Astrocyte (in vitro differentiated cells and primary cell): Measurements from ENCODE around the gene RPL6. TPM values are rescaled to one million over a fixed set of nuclear protein-coding genes. Genes with fewer than 3 reads are reported as not detected.

Experiments
- DNase-seq: peaks from one replicate; pipeline ENCODE4 v3.0.0-alpha.2; 2010; ENCODE audit warnings: low read depth
- FAIRE-seq: peaks from 2 replicates; lab custom pipeline; 2011; peaks lifted over from hg19 to GRCh38; lab: Jason Lieb, UNC
- H2AFZ ChIP-seq: 2 replicates; pipeline ENCODE4 v1.6.0; 2012; ENCODE audit warnings: low read depth, low read length, inconsistent platforms
- H3K27ac ChIP-seq: 2 replicates; pipeline ENCODE4 v1.5.1; 2011; ENCODE audit warnings: low read depth, low read length, inconsistent platforms
- H3K27me3 ChIP-seq: 2 replicates; pipeline ENCODE4 v1.6.0; 2011; ENCODE audit warnings: low read length, inconsistent platforms; ENCODE audit not compliant: insufficient read depth
- H3K36me3 ChIP-seq: 2 replicates; pipeline ENCODE4 v1.5.1; 2011; ENCODE audit warnings: low read length, inconsistent platforms; ENCODE audit not compliant: insufficient read depth
- H3K4me1 ChIP-seq: 2 replicates; pipeline ENCODE4 v1.5.1; 2011; ENCODE audit warnings: low read length, inconsistent platforms; ENCODE audit not compliant: insufficient read depth
- H3K4me2 ChIP-seq: 2 replicates; pipeline ENCODE4 v1.6.0; 2012; ENCODE audit warnings: low read length, inconsistent platforms
- H3K4me3 ChIP-seq: 2 replicates; pipeline ENCODE4 v1.5.1; 2011; ENCODE audit warnings: low read depth, mild to moderate bottlenecking, low read length, inconsistent platforms; ENCODE audit not compliant: insufficient read depth
- H3K79me2 ChIP-seq: 2 replicates; pipeline ENCODE4 v1.6.0; 2012; ENCODE audit warnings: mild to moderate bottlenecking, low read length, inconsistent platforms; ENCODE audit not compliant: insufficient read depth
- H3K9ac ChIP-seq: 2 replicates; pipeline ENCODE4 v1.6.0; 2012; ENCODE audit warnings: mild to moderate bottlenecking, low read length, inconsistent platforms
- H3K9me3 ChIP-seq: 2 replicates; pipeline ENCODE4 v1.5.1; 2012; ENCODE audit warnings: low read depth, mild to moderate bottlenecking, low read length, inconsistent platforms; ENCODE audit not compliant: insufficient read depth
- H4K20me1 ChIP-seq: 2 replicates; pipeline ENCODE4 v1.6.0; 2012; ENCODE audit warnings: low read length, inconsistent platforms; ENCODE audit not compliant: insufficient read depth
- H3K27ac Mint-ChIP-seq: one replicate; pipeline ENCODE4 v1.8.0; 2021; ENCODE audit warnings: mild to moderate bottlenecking, mixed read lengths; ENCODE audit not compliant: unreplicated experiment
- H3K27me3 Mint-ChIP-seq: one replicate; pipeline ENCODE4 v1.8.0; 2021; ENCODE audit warnings: low read depth, mixed read lengths; ENCODE audit not compliant: unreplicated experiment
- H3K36me3 Mint-ChIP-seq: one replicate; pipeline ENCODE4 v1.8.0; 2021; ENCODE audit warnings: low read depth, mixed read lengths; ENCODE audit not compliant: unreplicated experiment
- H3K4me1 Mint-ChIP-seq: one replicate; pipeline ENCODE4 v1.8.0; 2021; ENCODE audit warnings: low read depth, mixed read lengths; ENCODE audit not compliant: unreplicated experiment
- H3K4me3 Mint-ChIP-seq: one replicate; pipeline ENCODE4 v1.8.0; 2021; ENCODE audit warnings: mild to moderate bottlenecking, moderate library complexity, mixed read lengths; ENCODE audit not compliant: unreplicated experiment
- H3K9me3 Mint-ChIP-seq: one replicate; pipeline ENCODE4 v1.8.0; 2021; ENCODE audit warnings: mild to moderate bottlenecking, mixed read lengths; ENCODE audit not compliant: unreplicated experiment
- EZH2 ChIP-seq: IDR thresholded peaks from 2 replicates; pipeline ENCODE4 v1.6.1; 2012; ENCODE audit warnings: mild to moderate bottlenecking, low read length, inconsistent platforms; ENCODE audit not compliant: insufficient read depth
- total RNA-seq: library from RNA; stranded (reverse); gene quantifications from 2 replicates; pipeline ENCODE4 v1.2.1, GENCODE V29; 2021
- TF ChIP-seq, protein P1 (sequence below): IDR thresholded peaks from 2 replicates; pipeline ENCODE4 v1.5.1; 2011; ENCODE audit warnings: low read depth, mild to moderate bottlenecking, inconsistent platforms, low read length, moderate library complexity; ENCODE audit not compliant: insufficient read depth

Gene RPL6
- total RNA-seq, 1 donor from 2014 or later = 1,136 TPM

DNA sequence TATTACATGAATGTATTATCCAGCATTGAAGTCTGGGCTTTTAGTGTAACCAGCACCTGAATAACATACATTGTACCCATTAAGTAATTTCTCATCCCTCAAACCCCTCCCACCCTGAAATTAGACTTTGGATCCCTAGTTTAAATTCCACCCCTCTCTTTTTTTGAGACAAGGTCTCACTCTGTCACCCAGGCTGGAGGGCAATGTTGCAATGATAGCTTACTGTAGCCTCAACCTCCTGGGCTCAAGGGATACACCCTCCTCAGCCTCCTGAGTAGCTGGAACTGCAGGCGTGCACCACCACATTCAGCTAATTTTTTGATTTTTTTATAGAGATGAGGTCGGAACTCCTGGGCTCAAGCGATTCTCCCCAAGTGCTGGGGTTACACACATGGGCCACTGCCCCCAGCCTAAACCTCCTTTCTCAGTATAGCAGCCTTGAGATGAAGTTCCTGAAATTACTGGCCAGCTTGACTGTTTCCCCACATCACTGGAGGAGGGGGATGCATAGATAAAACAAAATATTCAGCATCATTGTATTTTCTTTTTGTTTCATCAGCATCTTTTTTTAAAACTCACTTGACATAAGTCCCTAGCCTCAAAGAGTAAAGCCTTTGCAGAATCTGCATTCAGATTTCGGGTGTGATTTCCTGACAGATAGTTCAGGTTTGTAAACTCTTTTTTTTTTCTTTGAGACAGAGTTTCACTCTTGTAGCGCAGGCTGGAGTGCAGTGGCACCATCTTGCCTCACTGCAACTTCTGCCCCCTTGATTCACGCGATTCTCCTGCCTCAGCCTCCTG lies 16.4 kb upstream of the RPL6 start:
- H3K27ac Mint-ChIP-seq = no peak overlapping the region
- Histone ChIP-seq H3K4me1 (peaks cover under 1% of the 10 kb centered on the region), H4K20me1 (peaks cover 87% of the 10 kb centered on the region), H3K27me3 (no peaks in the 10 kb centered on the region), H3K36me3 (no peaks in the 10 kb centered on the region), H3K27ac (no peak overlapping the region), H3K4me3 (no peak overlapping the region), H3K79me2 (peaks cover 96% of the 10 kb centered on the region), H2AFZ (no peak overlapping the region), H3K9ac (no peak overlapping the region), H3K9me3 (no peaks in the 10 kb centered on the region), H3K4me2 (no peak overlapping the region)
- TF ChIP-seq, protein P1, sequence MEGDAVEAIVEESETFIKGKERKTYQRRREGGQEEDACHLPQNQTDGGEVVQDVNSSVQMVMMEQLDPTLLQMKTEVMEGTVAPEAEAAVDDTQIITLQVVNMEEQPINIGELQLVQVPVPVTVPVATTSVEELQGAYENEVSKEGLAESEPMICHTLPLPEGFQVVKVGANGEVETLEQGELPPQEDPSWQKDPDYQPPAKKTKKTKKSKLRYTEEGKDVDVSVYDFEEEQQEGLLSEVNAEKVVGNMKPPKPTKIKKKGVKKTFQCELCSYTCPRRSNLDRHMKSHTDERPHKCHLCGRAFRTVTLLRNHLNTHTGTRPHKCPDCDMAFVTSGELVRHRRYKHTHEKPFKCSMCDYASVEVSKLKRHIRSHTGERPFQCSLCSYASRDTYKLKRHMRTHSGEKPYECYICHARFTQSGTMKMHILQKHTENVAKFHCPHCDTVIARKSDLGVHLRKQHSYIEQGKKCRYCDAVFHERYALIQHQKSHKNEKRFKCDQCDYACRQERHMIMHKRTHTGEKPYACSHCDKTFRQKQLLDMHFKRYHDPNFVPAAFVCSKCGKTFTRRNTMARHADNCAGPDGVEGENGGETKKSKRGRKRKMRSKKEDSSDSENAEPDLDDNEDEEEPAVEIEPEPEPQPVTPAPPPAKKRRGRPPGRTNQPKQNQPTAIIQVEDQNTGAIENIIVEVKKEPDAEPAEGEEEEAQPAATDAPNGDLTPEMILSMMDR = no peak
- TF ChIP-seq EZH2 = no peak
- no peak for FAIRE-seq
- H3K9me3 Mint-ChIP-seq = no peaks in the 10 kb centered on the region
- no peak overlapping the region for H3K4me3 Mint-ChIP-seq
- H3K4me1 Mint-ChIP-seq = peaks cover 9% of the 10 kb centered on the region
- no peaks in the 10 kb centered on the region for H3K27me3 Mint-ChIP-seq
- DNase-seq = no peak
- no peaks in the 10 kb centered on the region for H3K36me3 Mint-ChIP-seq

DNA sequence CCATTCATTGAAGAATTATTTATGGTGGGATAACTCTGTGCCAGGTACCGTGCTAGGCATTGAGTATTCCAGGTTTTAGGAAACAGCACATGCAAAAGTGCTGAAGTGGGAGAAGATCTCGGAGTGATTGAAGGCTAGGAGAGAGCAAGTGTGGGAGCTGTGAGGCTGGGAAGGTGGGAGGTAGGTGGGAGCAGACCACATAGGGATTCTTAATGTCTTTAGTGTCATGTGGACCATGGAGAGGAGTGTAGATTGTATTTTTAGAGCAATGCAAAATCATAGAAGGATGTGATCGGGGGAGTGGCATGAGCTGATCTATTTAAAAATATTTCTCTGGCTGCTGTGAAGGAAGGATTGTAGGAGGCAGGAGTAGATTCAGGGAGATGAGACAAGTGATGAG lies 14.7 kb upstream of the RPL6 start:
- TF ChIP-seq EZH2 = no peak
- TF ChIP-seq, protein P1 = no peak
- H3K36me3 Mint-ChIP-seq = no peaks in the 10 kb centered on the region
- no peak overlapping the region for H3K27ac ChIP-seq
- H3K9me3 Mint-ChIP-seq = no peaks in the 10 kb centered on the region
- H2AFZ ChIP-seq = no peak overlapping the region
- no peaks in the 10 kb centered on the region for H3K27me3 Mint-ChIP-seq
- no peak overlapping the region for H3K4me3 ChIP-seq
- no peak overlapping the region for H3K4me3 Mint-ChIP-seq
- no peak overlapping the region for H3K4me2 ChIP-seq
- FAIRE-seq = no peak
- peaks cover 4% of the 10 kb centered on the region for H3K4me1 ChIP-seq
- no peaks in the 10 kb centered on the region for H3K36me3 ChIP-seq
- DNase-seq = no peak
- no peak overlapping the region for H3K27ac Mint-ChIP-seq
- H3K9ac ChIP-seq = no peak overlapping the region
- peaks cover 19% of the 10 kb centered on the region for H3K4me1 Mint-ChIP-seq
- H4K20me1 ChIP-seq = peaks cover 84% of the 10 kb centered on the region
- no peaks in the 10 kb centered on the region for H3K27me3 ChIP-seq
- H3K9me3 ChIP-seq = no peaks in the 10 kb centered on the region
- peaks cover 96% of the 10 kb centered on the region for H3K79me2 ChIP-seq

DNA sequence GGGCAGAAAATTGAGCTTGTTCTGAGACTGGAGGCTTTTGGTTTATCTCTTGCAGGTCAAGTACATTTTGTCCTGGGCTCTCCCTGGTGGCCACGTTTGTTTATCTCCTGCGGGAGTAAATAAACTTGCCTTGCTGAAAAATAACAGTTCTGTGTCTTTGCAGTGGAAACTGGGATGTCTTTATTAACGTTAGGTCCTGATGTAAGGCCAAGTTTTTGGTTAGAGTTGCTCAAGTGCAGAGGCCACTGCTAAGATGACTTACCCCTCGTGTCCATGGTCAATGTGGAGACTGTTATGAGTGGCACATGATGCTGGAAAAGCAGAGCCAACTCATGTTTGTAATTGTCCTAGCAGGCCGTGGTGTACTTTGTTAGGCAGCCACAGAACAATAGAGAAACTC lies 13.1 kb upstream of the RPL6 start:
- no peak overlapping the region for H3K9ac ChIP-seq
- H3K27me3 ChIP-seq = no peaks in the 10 kb centered on the region
- H3K36me3 ChIP-seq = no peaks in the 10 kb centered on the region
- no peaks in the 10 kb centered on the region for H3K9me3 ChIP-seq
- Mint-ChIP-seq H3K4me3 (no peak overlapping the region), H3K9me3 (no peaks in the 10 kb centered on the region), H3K27ac (no peak overlapping the region), H3K36me3 (no peaks in the 10 kb centered on the region), H3K27me3 (no peaks in the 10 kb centered on the region), H3K4me1 (peaks cover 19% of the 10 kb centered on the region)
- no peak overlapping the region for H3K4me2 ChIP-seq
- H3K27ac ChIP-seq = no peak overlapping the region
- no peak overlapping the region for H3K4me3 ChIP-seq
- FAIRE-seq (no peak), DNase-seq (no peak)
- peaks cover 74% of the 10 kb centered on the region for H4K20me1 ChIP-seq
- no peak for TF ChIP-seq EZH2
- TF ChIP-seq, protein P1 = no peak
- no peak overlapping the region for H2AFZ ChIP-seq
- peaks cover 88% of the 10 kb centered on the region for H3K79me2 ChIP-seq
- peaks cover 7% of the 10 kb centered on the region for H3K4me1 ChIP-seq
